Thoracic aorta (tissue), 2 donors: ENCODE results near the gene CPVL. TPM values are rescaled to one million over a fixed set of nuclear protein-coding genes. Genes with fewer than 3 reads are reported as not detected.

Source experiments
- ATAC-seq: fragments of 150-250 bp; one replicate; pipeline ENCODE4 v1.8.0; 2017; ENCODE audit warnings: low read depth; ENCODE audit not compliant: insufficient number of reproducible peaks, low FRiP score
- DNase-seq: peaks from one replicate; pipeline ENCODE4 v3.0.0-alpha.2; 2020; ENCODE audit warnings: low spot score
- H3K27ac ChIP-seq, 2 donors: fragments of 200-600 bp; sonication (generic); 1 replicate in 1 of 2; 2 replicates in 1 of 2; pipeline ENCODE4 v1.5.1; 2016; ENCODE audit warnings: mild to moderate bottlenecking in 2 of 2, moderate library complexity in 2 of 2
- H3K27me3 ChIP-seq: fragments of 200-600 bp; sonication (generic); replicated peaks from 2 replicates; pipeline ENCODE4 v1.6.0; 2016; ENCODE audit warnings: mild to moderate bottlenecking; ENCODE audit not compliant: insufficient read depth
- H3K36me3 ChIP-seq: fragments of 200-600 bp; sonication (generic); one replicate; pipeline ENCODE4 v1.5.1; 2016
- H3K4me1 ChIP-seq, 2 donors: fragments of 200-600 bp; sonication (generic); 1 replicate in 1 of 2; 2 replicates in 1 of 2; pipeline versions ENCODE4 v1.5.1 to v1.6.0; 2016; ENCODE audit warnings: low read depth in 2 of 2, mild to moderate bottlenecking in 1 of 2; ENCODE audit not compliant: control insufficient read depth in 1 of 2
- H3K4me3 ChIP-seq: fragments of 200-600 bp; sonication (generic); 2 replicates; pipeline ENCODE4 v1.5.1; 2016; ENCODE audit warnings: mild to moderate bottlenecking
- H3K9me3 ChIP-seq: fragments of 200-600 bp; sonication (generic); 2 replicates; pipeline ENCODE4 v1.5.1; 2016
- total RNA-seq, 2 donors: library from RNA; depleted of rRNA; stranded (reverse); fragments of >200 nt; gene quantifications; one replicate each; pipeline versions ENCODE4 v1.1.0 to v1.2.3, GENCODE V29; 2016
- TF ChIP-seq, protein P1 (sequence below): fragments of 200-600 bp; sonication (generic); IDR thresholded peaks from one replicate; pipeline ENCODE4 v1.5.1; 2019; ENCODE audit warnings: antibody characterized with exemption

The CPVL gene
- total RNA-seq, 2 donors from 2014 or later: 21.0 to 22.9 TPM

DNA sequence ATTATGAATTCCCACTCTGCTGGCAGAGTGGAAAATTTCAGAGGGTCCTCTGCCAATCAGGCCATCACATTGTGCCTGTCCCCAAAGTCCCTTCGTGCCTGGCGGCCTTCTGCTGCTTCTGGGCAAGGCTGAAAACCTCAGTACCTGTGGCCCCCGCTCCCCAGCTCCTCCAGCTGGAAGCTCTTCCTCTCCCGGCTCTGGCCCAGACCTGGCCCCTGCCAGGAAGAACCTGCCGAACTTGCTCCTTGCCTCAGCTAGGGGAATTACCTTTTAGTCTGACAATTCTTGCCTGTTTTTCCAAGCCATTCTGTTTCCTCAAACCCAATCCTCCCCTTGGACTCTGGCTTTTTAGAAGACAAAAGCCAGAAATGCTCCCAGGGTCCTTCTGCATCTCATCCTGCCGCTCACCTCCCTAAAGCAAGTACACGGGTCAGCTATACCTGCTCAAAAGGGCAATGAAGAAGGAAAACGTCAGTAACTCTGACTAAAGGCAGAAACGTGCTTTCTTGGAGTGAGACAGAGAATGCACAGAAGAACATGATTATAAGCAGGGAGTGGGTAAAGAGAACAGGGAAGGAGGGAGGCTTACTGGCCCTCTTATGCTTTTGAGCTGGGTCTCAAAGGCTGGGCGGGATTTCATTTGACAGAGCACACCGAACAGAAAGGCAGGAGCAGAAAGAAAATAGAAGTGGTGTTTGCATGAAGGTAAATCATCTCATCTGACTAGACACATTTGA is 160.1 kb downstream of the CPVL start:
- H3K4me1 ChIP-seq: peaks cover 4 to 13% of the 10 kb centered on the region in 2 donors
- no peaks in the 10 kb centered on the region for H3K36me3 ChIP-seq
- H3K9me3 ChIP-seq: no peaks in the 10 kb centered on the region
- no peak overlapping the region for H3K4me3 ChIP-seq
- H3K27ac ChIP-seq: no peak overlapping the region
- ATAC-seq (no peak), DNase-seq (no peak)
- H3K27me3 ChIP-seq: no peaks in the 10 kb centered on the region
- TF ChIP-seq, protein P1, sequence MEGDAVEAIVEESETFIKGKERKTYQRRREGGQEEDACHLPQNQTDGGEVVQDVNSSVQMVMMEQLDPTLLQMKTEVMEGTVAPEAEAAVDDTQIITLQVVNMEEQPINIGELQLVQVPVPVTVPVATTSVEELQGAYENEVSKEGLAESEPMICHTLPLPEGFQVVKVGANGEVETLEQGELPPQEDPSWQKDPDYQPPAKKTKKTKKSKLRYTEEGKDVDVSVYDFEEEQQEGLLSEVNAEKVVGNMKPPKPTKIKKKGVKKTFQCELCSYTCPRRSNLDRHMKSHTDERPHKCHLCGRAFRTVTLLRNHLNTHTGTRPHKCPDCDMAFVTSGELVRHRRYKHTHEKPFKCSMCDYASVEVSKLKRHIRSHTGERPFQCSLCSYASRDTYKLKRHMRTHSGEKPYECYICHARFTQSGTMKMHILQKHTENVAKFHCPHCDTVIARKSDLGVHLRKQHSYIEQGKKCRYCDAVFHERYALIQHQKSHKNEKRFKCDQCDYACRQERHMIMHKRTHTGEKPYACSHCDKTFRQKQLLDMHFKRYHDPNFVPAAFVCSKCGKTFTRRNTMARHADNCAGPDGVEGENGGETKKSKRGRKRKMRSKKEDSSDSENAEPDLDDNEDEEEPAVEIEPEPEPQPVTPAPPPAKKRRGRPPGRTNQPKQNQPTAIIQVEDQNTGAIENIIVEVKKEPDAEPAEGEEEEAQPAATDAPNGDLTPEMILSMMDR: no peak

DNA sequence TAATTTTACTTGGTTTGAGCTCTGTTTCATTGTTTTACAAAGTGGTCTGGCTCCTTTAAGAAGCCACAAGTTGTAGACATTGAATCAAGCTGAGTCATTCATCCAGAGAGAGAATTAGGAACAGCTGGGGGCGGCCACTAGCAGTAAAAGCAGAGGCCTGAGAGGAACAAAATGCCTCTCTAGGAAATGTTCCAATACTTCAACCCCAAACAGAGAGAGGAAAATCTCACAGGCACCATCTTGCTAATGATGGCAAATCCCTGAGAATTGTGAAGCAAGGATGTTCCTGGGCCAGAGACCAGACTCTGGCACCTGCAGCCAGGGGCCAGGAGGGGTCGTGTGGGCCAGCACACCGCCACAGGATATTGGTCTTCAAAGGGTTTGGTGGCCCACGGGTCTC is 161.7 kb downstream of the CPVL start:
- TF ChIP-seq, protein P1: no peak
- DNase-seq (no peak), ATAC-seq (no peak)
- peaks cover 4 to 13% of the 10 kb centered on the region in 2 donors for H3K4me1 ChIP-seq
- no peaks in the 10 kb centered on the region for H3K27me3 ChIP-seq
- H3K27ac ChIP-seq: no peak overlapping the region
- H3K36me3 ChIP-seq: no peaks in the 10 kb centered on the region
- no peaks in the 10 kb centered on the region for H3K9me3 ChIP-seq
- H3K4me3 ChIP-seq: no peak overlapping the region

DNA sequence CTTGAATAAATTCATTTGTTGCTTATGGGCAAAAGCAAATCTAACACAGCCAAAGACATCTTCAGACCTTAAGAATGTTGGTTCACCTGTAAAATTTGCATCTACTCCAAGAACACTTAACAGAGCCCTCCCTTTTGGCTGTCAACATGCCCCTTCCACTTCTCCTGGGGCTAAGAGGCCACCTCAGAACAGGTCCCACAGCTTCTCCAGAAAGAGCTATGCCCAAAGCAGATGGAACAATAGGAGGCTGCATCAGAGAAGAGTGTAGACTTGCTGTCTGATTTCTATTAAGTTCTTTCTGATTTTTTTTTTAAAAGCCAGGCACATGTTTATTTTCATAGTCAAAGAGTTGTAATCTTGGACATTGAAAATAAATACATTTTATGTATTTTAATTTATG is 162.1 kb downstream of the CPVL start:
- Histone ChIP-seq H3K27me3 (no peaks in the 10 kb centered on the region), H3K4me3 (no peak overlapping the region), H3K9me3 (no peaks in the 10 kb centered on the region), H3K27ac (no peak overlapping the region), H3K4me1 (peaks cover 4 to 12% of the 10 kb centered on the region in 2 donors), H3K36me3 (no peaks in the 10 kb centered on the region)
- TF ChIP-seq, protein P1: no peak
- ATAC-seq (no peak), DNase-seq (no peak)

DNA sequence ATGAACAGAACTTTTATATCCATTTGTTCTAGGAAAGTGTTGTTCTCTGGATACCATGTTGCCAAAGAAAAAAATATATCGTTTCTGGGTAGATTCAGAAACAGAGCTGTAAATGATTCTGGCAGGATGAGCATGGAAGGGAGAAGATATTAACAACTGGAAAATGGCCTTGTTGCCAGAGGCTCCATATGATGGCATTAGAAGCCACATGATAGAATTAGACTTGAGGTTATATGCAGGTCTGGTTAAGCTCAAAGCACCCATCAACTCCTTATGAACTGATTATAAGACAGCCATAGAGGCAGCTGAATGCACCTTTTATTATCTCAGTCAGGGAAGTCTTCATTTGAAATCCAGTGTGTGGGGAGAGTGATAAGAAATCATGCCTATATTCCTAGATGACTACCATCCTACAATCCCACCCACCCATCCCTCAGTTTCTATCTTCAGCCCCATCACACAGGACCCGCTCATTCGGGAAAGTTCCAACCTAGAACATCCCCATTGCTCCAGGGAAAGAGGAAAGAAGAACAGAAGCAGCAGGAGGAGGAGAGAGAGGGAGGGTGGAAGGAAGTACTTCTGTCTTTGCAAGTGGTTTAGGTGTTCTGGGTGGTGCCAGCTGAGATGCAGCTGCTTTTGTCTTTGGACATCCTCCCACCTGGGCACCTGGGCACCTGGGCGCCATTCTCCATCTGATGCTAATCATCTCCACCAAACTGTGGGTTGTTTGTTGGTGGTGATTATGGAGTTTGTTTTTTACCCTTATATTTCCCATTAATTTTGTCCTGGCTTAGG is 162.7 kb downstream of the CPVL start:
- Histone ChIP-seq H3K4me1 (peaks cover 4 to 8% of the 10 kb centered on the region in 2 donors), H3K4me3 (no peak overlapping the region), H3K36me3 (no peaks in the 10 kb centered on the region), H3K9me3 (no peaks in the 10 kb centered on the region), H3K27ac (no peak overlapping the region), H3K27me3 (no peaks in the 10 kb centered on the region)
- DNase-seq (no peak), ATAC-seq (no peak)
- TF ChIP-seq, protein P1: no peak

DNA sequence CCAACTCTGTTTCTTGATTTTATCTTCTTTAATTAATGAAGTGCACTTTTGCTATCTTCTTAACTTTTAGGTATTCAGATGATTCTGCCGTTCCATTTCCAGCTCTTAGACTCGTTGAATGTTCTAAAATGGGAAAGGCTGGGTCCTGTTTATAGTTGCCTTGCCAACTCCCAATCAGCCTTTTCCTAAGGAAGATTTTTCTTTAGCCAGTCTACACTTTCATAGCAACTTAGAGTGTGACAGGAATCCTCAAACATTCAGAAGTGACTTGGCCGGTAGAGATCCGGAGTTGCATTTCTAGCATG is 165.2 kb downstream of the CPVL start:
- TF ChIP-seq, protein P1: no peak
- Histone ChIP-seq H3K4me1 (peaks cover 4 to 8% of the 10 kb centered on the region in 2 donors), H3K9me3 (no peaks in the 10 kb centered on the region), H3K27ac (no peak overlapping the region), H3K4me3 (no peak overlapping the region), H3K36me3 (no peaks in the 10 kb centered on the region), H3K27me3 (no peaks in the 10 kb centered on the region)
- no peak for DNase-seq
- no peak for ATAC-seq
